Placental pericyte (primary cell): ENCODE measurements around the gene PGBD4. TPM values are rescaled to one million over a fixed set of nuclear protein-coding genes. Genes with fewer than 3 reads are reported as not detected.

Source experiments
- total RNA-seq: library from RNA; depleted of rRNA; stranded (reverse); fragments of >200 nt; gene quantifications from 2 replicates; pipeline ENCODE4 v1.2.3, GENCODE V29; 2012

PGBD4 gene
- 1.3 and 1.9 TPM in 2 replicates for total RNA-seq

GRCh38 chr15:34101366-34102174 is at the start of gene PGBD4, which contains the start of gene EMC7:
PGBD4 (plus strand) TSS chr15:34102083; CDS start chr15:34102532, 449 bp downstream.
EMC7 (minus strand) TSS chr15:34101862; CDS start chr15:34101839, 23 bp downstream.

Other genes starting within 250 kb of the PGBD4 start
- under 0.01 TPM in 1 of 2 replicates, not detected in the other for gene CHRM5, start 133.6 kb upstream of the PGBD4 start, total RNA-seq
- gene AVEN, start 62.9 kb upstream of the PGBD4 start, total RNA-seq: 33.5 and 34.6 TPM in 2 replicates
- 44.4 and 56.0 TPM in 2 replicates for gene EMC7, start 221 bp upstream of the PGBD4 start, total RNA-seq
- 22.5 and 68.9 TPM in 2 replicates for gene KATNBL1, start 108.0 kb downstream of the PGBD4 start, total RNA-seq
- gene EMC4, start 122.9 kb downstream of the PGBD4 start, total RNA-seq: 128 and 132 TPM in 2 replicates
- gene SLC12A6, start 235.7 kb downstream of the PGBD4 start, total RNA-seq: 19.5 and 23.0 TPM in 2 replicates
- gene NOP10, start 241.1 kb downstream of the PGBD4 start, total RNA-seq: 249 and 266 TPM in 2 replicates
- not detected in 2 replicates for gene NUTM1, start 241.2 kb downstream of the PGBD4 start, total RNA-seq